Sciatic nerve (tissue), 2 donors: ENCODE measurements around the gene DBT. TPM values are rescaled to one million over a fixed set of nuclear protein-coding genes. Genes with fewer than 3 reads are reported as not detected.

ENCODE experiments used
- ATAC-seq: fragments of 200-7000 bp; cut with Tn5 transposase; one replicate; pipeline ENCODE4 v1.9.1; 2020; ENCODE audit warnings: mild to moderate bottlenecking, moderate library complexity
- DNase-seq: peaks from one replicate; pipeline ENCODE4 v3.0.0-alpha.2; 2020; ENCODE audit warnings: low spot score
- intact Hi-C: fragments of 100-400 bp; cut with DNase I; formaldehyde crosslinking; loops from one replicate; pipeline ENCODE4 v1.14.2; 2022
- microRNA-seq: library from miRNA; unstranded; fragments of <30 nt; microRNA quantifications from one replicate; pipeline ENCODE4 v1.2.0, GENCODE V29; 2020
- total RNA-seq: library from RNA; stranded (reverse); fragmentation: NEBNext Ultra II Directional; extraction: Animal tissue kit (Norgen Biotek cat#: 25700); gene quantifications from one replicate; pipeline ENCODE4 v1.2.1, GENCODE V29; 2021
- donor health status: DM: no; HTN: no; CAD: no.
- donor health status: DM: no; HTN: no; CAD: no.

The DBT gene
- total RNA-seq, 1 donor from 2014 or later: 16.2 TPM

DNA sequence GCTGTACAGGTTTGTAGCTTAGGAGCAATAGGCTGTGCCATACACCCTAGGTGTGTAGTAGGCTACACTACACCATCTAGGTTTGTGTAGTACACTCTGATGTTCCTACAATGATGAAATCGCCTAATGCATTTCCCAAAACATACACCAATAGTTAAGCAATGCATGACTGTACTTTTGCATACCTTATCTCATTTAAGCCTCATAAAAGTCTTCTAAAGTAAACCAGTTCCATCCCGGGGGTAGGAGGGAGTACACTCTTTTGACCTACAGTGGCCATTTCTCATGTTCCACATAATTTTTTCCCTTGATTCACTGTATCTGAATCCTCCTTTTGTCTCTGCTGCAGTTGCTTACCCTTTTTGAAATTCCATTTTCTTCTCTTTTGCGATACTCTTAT, 104.5 kb downstream of the DBT start:
- DNase-seq: no peak
- intact Hi-C loops: no loop called here
- ATAC-seq: no peak

GRCh38 chr1:100142343-100142742, 107.3 kb downstream of the DBT start:
- ATAC-seq: no peak
- intact Hi-C loops: no loop called here
- DNase-seq: no peak

GRCh38 chr1:100141192-100141591, 108.4 kb downstream of the DBT start:
- ATAC-seq (no peak), DNase-seq (no peak)
- intact Hi-C loops: no loop called here

GRCh38 chr1:100137602-100138001, 112.0 kb downstream of the DBT start:
- intact Hi-C loops: no loop called here
- ATAC-seq (no peak), DNase-seq (no peak)

Small RNA genes lying within 50 kb of the gene (microRNA-seq; reads per million reads assigned to microRNA genes)
- gene MIR553: not detected

Other genes with a start within 250 kb of the DBT start
- gene SASS6, start 116.9 kb downstream of the DBT start, total RNA-seq: 3.1 TPM
- 25.8 TPM for gene TRMT13, start 116.7 kb downstream of the DBT start, total RNA-seq
- gene LRRC39, start 71.6 kb downstream of the DBT start, total RNA-seq: 1.7 TPM
- 23.6 TPM for gene RTCA, start 16.4 kb upstream of the DBT start, total RNA-seq
- gene CDC14A, start 102.7 kb upstream of the DBT start, total RNA-seq: 16.8 TPM